WI38 (cell line): ENCODE measurements around the gene RUBCN.

ENCODE experiments used
- H3K4me3 ChIP-seq: 2 replicates; pipeline ENCODE4 v1.5.1; 2011; ENCODE audit warnings: low read depth, mild to moderate bottlenecking, control low read depth, low read length
- CTCF ChIP-seq: IDR thresholded peaks from 2 replicates; pipeline ENCODE4 v1.5.1; 2012; ENCODE audit warnings: low read depth, mild to moderate bottlenecking, control low read depth, low read length

RUBCN gene

GRCh38 chr3:197748597-197749314 lies 12.1 kb upstream of the RUBCN start:
- no peak for TF ChIP-seq CTCF
- H3K4me3 ChIP-seq, result peak overlapping the region; percentile 91

GRCh38 chr3:197746801-197747237 lies 10.1 kb upstream of the RUBCN start:
- TF ChIP-seq CTCF, result no peak
- H3K4me3 ChIP-seq, result no peak overlapping the region

- no peak overlapping the region for H3K4me3 ChIP-seq
- TF ChIP-seq CTCF, result no peak
These were observed 9.5 kb upstream of the RUBCN start for GRCh38 chr3:197746209-197746608.

- H3K4me3 ChIP-seq, result no peak overlapping the region
- TF ChIP-seq CTCF, result no peak
These were observed 6.1 kb upstream of the RUBCN start for GRCh38 chr3:197742787-197743186.

GRCh38 chr3:197737749-197738462 lies 1.2 kb upstream of the RUBCN start:
- TF ChIP-seq CTCF, result no peak
- H3K4me3 ChIP-seq, result peak overlapping the region; percentile 87; the same call in 1 of the 2 replicates

GRCh38 chr3:197737319-197737649 lies 580 bp upstream of the RUBCN start:
- no peak for TF ChIP-seq CTCF
- peak overlapping the region; percentile 87 for H3K4me3 ChIP-seq

GRCh38 chr3:197736010-197736490 lies 654 bp downstream of the RUBCN start:
- peak overlapping the region; percentile 87 for H3K4me3 ChIP-seq
- TF ChIP-seq CTCF, result no peak
